K562 (cell line): ENCODE results near the gene TJAP1. TPM values are rescaled to one million over a fixed set of nuclear protein-coding genes. Genes with fewer than 3 reads are reported as not detected.

Experiments used
- ADNP ChIP-seq: fragments of 200-800 bp; sonication (Bioruptor generic); IDR thresholded peaks from 2 replicates; pipeline ENCODE4 v1.6.1; 2016; ENCODE audit warnings: missing genetic modification characterization, missing compliant biosample characterization
- ATF1 ChIP-seq, 2 experiments: fragments of 450-650 bp in 1 of 2; IDR thresholded peaks; 2 replicates each; pipeline ENCODE4 v1.6.1; 2016; ENCODE audit warnings: missing compliant biosample characterization in 1 of 2, missing genetic modification characterization in 1 of 2
- C11orf30 ChIP-seq: fragments of 450-650 bp; IDR thresholded peaks from 2 replicates; pipeline ENCODE4 v1.6.1; 2016; ENCODE audit warnings: low read depth, mild to moderate bottlenecking
- DNMT1 ChIP-seq: fragments of 450-650 bp; IDR thresholded peaks from 2 replicates; pipeline ENCODE4 v1.6.1; 2016; ENCODE audit warnings: antibody characterized with exemption, mild to moderate bottlenecking
- DPF2 ChIP-seq: fragments of 450-650 bp; IDR thresholded peaks from 2 replicates; pipeline ENCODE4 v1.6.1; 2016
- FUS ChIP-seq: fragments of 200-400 bp; formaldehyde crosslinking; optimal IDR thresholded peaks from 2 replicates; pipeline ENCODE3; 2017; ENCODE audit warnings: low read depth, low read length
- HDAC3 ChIP-seq: fragments of 450-650 bp; IDR thresholded peaks from 2 replicates; pipeline ENCODE4 v1.6.1; 2018; ENCODE audit warnings: borderline replicate concordance, mild to moderate bottlenecking, moderate library complexity; ENCODE audit not compliant: partially characterized antibody
- HOXB6 ChIP-seq: fragments of 250-450 bp; sonication (Bioruptor Pico); IDR thresholded peaks from 2 replicates; pipeline ENCODE4 v1.5.1; 2022; ENCODE audit warnings: mild to moderate bottlenecking, borderline replicate concordance
- KAT7 ChIP-seq: sonication (generic); formaldehyde crosslinking; IDR thresholded peaks from 2 replicates; pipeline ENCODE4 v1.8.0; 2022; ENCODE audit warnings: missing genetic modification reagents, mild to moderate bottlenecking, borderline replicate concordance
- NCOA2 ChIP-seq, 2 experiments: fragments of 450-650 bp; IDR thresholded peaks; 2 replicates each; pipeline ENCODE4 v1.6.1; 2018; ENCODE audit warnings: mild to moderate bottlenecking in 2 of 2, moderate library complexity in 1 of 2; ENCODE audit not compliant: partially characterized antibody in 2 of 2
- NCOR1 ChIP-seq: fragments of 450-650 bp; IDR thresholded peaks from 2 replicates; pipeline ENCODE4 v1.6.1; 2016; ENCODE audit warnings: mild to moderate bottlenecking, moderate library complexity
- NFE2L1 ChIP-seq: fragments of 450-650 bp; IDR thresholded peaks from 2 replicates; pipeline ENCODE4 v1.6.1; 2016; ENCODE audit warnings: missing genetic modification characterization, low read depth, mild to moderate bottlenecking, missing compliant biosample characterization, moderate library complexity, borderline replicate concordance
- POLR2AphosphoS2 ChIP-seq: IDR thresholded peaks from 2 replicates; pipeline ENCODE4 v1.6.1; 2012; ENCODE audit warnings: low read length, improper control_type of control experiment
- RBM25 ChIP-seq: fragments of 200-400 bp; formaldehyde crosslinking; IDR thresholded peaks from 2 replicates; pipeline ENCODE4 v1.6.1; 2018; ENCODE audit warnings: low read length, low read depth, moderate library complexity; ENCODE audit not compliant: severe bottlenecking
- SMC3 ChIP-seq: conservative IDR thresholded peaks from 2 replicates; pipeline ENCODE4 v1.6.1; 2011; ENCODE audit warnings: low read depth, low read length, improper control_type of control experiment; ENCODE audit not compliant: insufficient read depth
- SREBF1 ChIP-seq: fragments of 150-350 bp; IDR thresholded peaks from 2 replicates; pipeline ENCODE4 v1.6.1; 2014; ENCODE audit warnings: antibody characterized with exemption, low read depth, low read length, borderline replicate concordance
- TRIM24 ChIP-seq, 2 experiments: fragments of 450-650 bp; IDR thresholded peaks; 2 replicates each; pipeline ENCODE4 v1.6.1; 2016
- ZC3H11A ChIP-seq: IDR thresholded peaks from 2 replicates; pipeline ENCODE4 v1.6.1; 2012; ENCODE audit warnings: low read depth, low read length, improper control_type of control experiment
- ZZZ3 ChIP-seq: fragments of 450-650 bp; IDR thresholded peaks from 2 replicates; pipeline ENCODE4 v1.6.1; 2016; ENCODE audit warnings: antibody characterized with exemption, mild to moderate bottlenecking, moderate library complexity
- polyA plus RNA-seq, 8 experiments: library from polyadenylated mRNA; depleted of rRNA in 4 of 8; stranded (reverse) in 5 of 8; unstranded in 3 of 8; fragments of >200 nt; fragmentation: Nextera tagmentation in 2 of 8; fragmentation: Illumina TruSeq in 1 of 8; extraction: Ambion mirVana in 2 of 8; extraction: Trizol in 1 of 8; gene quantifications; 2 replicates each; pipeline versions ENCODE4 v1.2.1 to v1.2.3, GENCODE V29; 2011 to 2014; ENCODE audit warnings: inconsistent platforms in 1 of 8, missing spikeins in 1 of 8
- total RNA-seq, 7 experiments: library from RNA; depleted of rRNA in 6 of 7; stranded (reverse); fragments of >200 nt in 6 of 7; fragmentation: Illumina TruSeq in 2 of 7; extraction: Trizol in 2 of 7; gene quantifications; 2 replicates each; pipeline versions ENCODE4 v1.2.1 to v1.2.3, GENCODE V29; 2011 to 2021; ENCODE audit warnings: low replicate concordance in 1 of 7
- TF ChIP-seq, protein P1 (sequence below), 2 experiments: fragments of 450-650 bp in 1 of 2; sonication (generic) in 1 of 2; formaldehyde crosslinking in 1 of 2; IDR thresholded peaks; 2 replicates each; pipeline versions ENCODE4 v1.7.1 to v1.9.0; 2016 to 2022; ENCODE audit warnings: inconsistent platforms in 1 of 2, mild to moderate bottlenecking in 1 of 2, missing genetic modification reagents in 1 of 2

TJAP1 gene
- total and polyA plus RNA-seq, 9 of the 15 experiments (the other 6 are each of a cell fraction or from before 2014, with no cell fraction given): 0.06 to 35.8 (median 16.2) TPM

DNA sequence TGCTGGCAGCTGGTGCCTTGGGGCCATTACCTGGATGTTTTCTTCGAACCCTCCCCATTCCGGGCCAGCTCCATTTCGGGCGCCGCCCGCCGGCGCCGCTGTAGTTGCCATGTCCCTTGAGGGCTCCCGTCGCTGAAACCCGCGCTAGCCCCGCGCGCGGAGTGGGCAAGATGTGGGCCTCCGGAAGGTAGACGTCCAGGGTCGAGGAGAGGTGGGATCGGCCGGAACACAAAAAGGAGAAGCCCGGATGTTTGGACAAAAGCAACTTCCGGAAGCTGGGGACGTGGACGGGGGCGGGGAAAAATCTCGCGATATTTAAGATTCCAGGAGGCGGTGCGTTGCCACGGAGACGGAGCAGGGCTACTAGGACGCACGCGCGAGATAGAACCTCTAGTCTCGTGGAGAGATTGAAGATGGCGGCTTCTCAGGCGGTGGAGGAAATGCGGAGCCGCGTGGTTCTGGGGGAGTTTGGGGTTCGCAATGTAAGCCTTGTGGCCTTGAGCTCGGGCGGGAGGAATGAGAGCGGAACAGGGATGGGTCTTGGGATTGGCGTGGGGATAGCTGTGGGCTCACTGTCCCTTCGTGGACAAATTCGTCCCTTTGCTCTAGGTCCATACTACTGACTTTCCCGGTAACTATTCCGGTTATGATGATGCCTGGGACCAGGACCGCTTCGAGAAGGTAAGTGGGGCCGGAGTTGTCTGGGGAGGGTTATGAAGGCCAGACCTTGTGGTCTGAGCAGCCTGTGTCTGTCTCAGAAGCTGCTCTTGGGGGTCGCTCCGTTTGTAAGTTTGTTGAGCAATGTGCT, 39.5 kb downstream of the TJAP1 start, which contains the start of the genes POLR1C and YIPF3 (continued):
- TF ChIP-seq NCOA2 (IDR thresholded peaks at IDR 0.05; ENCODE audit: partially characterized antibody in 2 of 2) (no peak), C11orf30 (peak; percentile 90), TRIM24 (IDR thresholded peaks at IDR 0.05) (peak in 1 of 2 experiments; percentile 97; a peak in 2 of 4 replicates), FUS (no peak), HOXB6 (CRISPR knock-in tag) (no peak), ZZZ3 (peak; percentile 86), SMC3 (0 out of 2 replicates have a peak, but pooled peaks have one; percentile 5), NFE2L1 (no peak), ATF1 (CRISPR knock-in tag; IDR thresholded peaks at IDR 0.05) (no peak), ATF1 (tag; IDR thresholded peaks at IDR 0.05) (peak; percentile 76), DPF2 (no peak; the same call in 1 of the 2 replicates), RBM25 (no peak), NCOR1 (no peak), ADNP (no peak), SREBF1 (no peak), POLR2AphosphoS2 (0 out of 2 replicates have a peak, but pooled peaks have one; percentile 59), ZC3H11A (peak; percentile 61; the same call in 1 of the 2 replicates), KAT7 (peak; percentile 70; the same call in 1 of the 2 replicates), HDAC3 (peak; percentile 36), DNMT1 (no peak)
- TF ChIP-seq, protein P1, sequence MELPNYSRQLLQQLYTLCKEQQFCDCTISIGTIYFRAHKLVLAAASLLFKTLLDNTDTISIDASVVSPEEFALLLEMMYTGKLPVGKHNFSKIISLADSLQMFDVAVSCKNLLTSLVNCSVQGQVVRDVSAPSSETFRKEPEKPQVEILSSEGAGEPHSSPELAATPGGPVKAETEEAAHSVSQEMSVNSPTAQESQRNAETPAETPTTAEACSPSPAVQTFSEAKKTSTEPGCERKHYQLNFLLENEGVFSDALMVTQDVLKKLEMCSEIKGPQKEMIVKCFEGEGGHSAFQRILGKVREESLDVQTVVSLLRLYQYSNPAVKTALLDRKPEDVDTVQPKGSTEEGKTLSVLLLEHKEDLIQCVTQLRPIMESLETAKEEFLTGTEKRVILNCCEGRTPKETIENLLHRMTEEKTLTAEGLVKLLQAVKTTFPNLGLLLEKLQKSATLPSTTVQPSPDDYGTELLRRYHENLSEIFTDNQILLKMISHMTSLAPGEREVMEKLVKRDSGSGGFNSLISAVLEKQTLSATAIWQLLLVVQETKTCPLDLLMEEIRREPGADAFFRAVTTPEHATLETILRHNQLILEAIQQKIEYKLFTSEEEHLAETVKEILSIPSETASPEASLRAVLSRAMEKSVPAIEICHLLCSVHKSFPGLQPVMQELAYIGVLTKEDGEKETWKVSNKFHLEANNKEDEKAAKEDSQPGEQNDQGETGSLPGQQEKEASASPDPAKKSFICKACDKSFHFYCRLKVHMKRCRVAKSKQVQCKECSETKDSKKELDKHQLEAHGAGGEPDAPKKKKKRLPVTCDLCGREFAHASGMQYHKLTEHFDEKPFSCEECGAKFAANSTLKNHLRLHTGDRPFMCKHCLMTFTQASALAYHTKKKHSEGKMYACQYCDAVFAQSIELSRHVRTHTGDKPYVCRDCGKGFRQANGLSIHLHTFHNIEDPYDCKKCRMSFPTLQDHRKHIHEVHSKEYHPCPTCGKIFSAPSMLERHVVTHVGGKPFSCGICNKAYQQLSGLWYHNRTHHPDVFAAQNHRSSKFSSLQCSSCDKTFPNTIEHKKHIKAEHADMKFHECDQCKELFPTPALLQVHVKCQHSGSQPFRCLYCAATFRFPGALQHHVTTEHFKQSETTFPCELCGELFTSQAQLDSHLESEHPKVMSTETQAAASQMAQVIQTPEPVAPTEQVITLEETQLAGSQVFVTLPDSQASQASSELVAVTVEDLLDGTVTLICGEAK (IDR thresholded peaks at IDR 0.05): peak; percentile 99
- TF ChIP-seq, protein P1 (CRISPR knock-in tag; IDR thresholded peaks at IDR 0.05): no peak
